Colon (tissue), 2 donors: ENCODE data around the gene LGALS9C.
"Not testable (repeated sequence)": the region's sequence is repeated elsewhere in the genome, so short reads cannot be mapped to it uniquely, and the experiment has no call there.

Source experiments
- FAIRE-seq: peaks from 2 replicates; lab custom pipeline; 2012; peaks lifted over from hg19 to GRCh38; lab: Jason Lieb, UNC
- donor health status: control.
- donor health status: control.

Gene LGALS9C

GRCh38 chr17:18476508-18477308 lies at the start of gene LGALS9C:
LGALS9C (plus strand) TSS chr17:18476789; CDS start chr17:18476855, 66 bp downstream.
- peak; percentile 82 for FAIRE-seq

GRCh38 chr17:18432206-18432605 lies 44.4 kb upstream of the LGALS9C start:
- not testable (repeated sequence) for FAIRE-seq

GRCh38 chr17:18439465-18439870 lies 37.1 kb upstream of the LGALS9C start:
- FAIRE-seq = not testable (repeated sequence)

- FAIRE-seq = not testable (repeated sequence)
Observed at GRCh38 chr17:18442093-18442492, 34.5 kb upstream of the LGALS9C start.

GRCh38 chr17:18442532-18442931 lies 34.1 kb upstream of the LGALS9C start:
- not testable (repeated sequence) for FAIRE-seq

- not testable (repeated sequence) for FAIRE-seq
Observed at GRCh38 chr17:18447476-18448205, 28.9 kb upstream of the LGALS9C start.

- not testable (repeated sequence) for FAIRE-seq
Observed at GRCh38 chr17:18448311-18448710, 28.3 kb upstream of the LGALS9C start.

- not testable (repeated sequence) for FAIRE-seq
Observed at GRCh38 chr17:18449833-18450232, 26.8 kb upstream of the LGALS9C start.

- FAIRE-seq = not testable (repeated sequence)
Observed at GRCh38 chr17:18450998-18451397, 25.6 kb upstream of the LGALS9C start.

- not testable (repeated sequence) for FAIRE-seq
Observed at GRCh38 chr17:18451969-18452368, 24.6 kb upstream of the LGALS9C start.

- FAIRE-seq = not testable (repeated sequence)
Observed at GRCh38 chr17:18459035-18459434, 17.6 kb upstream of the LGALS9C start.

GRCh38 chr17:18463831-18464502 lies 12.6 kb upstream of the LGALS9C start:
- not testable (repeated sequence) for FAIRE-seq

GRCh38 chr17:18466250-18466983 lies 10.2 kb upstream of the LGALS9C start:
- not testable (repeated sequence) for FAIRE-seq

- not testable (repeated sequence) for FAIRE-seq
Observed at GRCh38 chr17:18467001-18467400, 9.6 kb upstream of the LGALS9C start.

GRCh38 chr17:18468472-18469171 lies 8.0 kb upstream of the LGALS9C start:
- FAIRE-seq = not testable (repeated sequence)

GRCh38 chr17:18469837-18470236 lies 6.8 kb upstream of the LGALS9C start:
- FAIRE-seq = not testable (repeated sequence)

GRCh38 chr17:18470345-18470930 lies 6.2 kb upstream of the LGALS9C start:
- FAIRE-seq = not testable (repeated sequence)

- FAIRE-seq = not testable (repeated sequence)
Observed at GRCh38 chr17:18473967-18474366, 2.6 kb upstream of the LGALS9C start.

- FAIRE-seq = not testable (repeated sequence)
Observed at GRCh38 chr17:18474754-18475153, 1.8 kb upstream of the LGALS9C start.

- not testable (repeated sequence) for FAIRE-seq
Observed at GRCh38 chr17:18477367-18477766, 778 bp downstream of the LGALS9C start.

- not testable (repeated sequence) for FAIRE-seq
Observed at GRCh38 chr17:18478362-18478761, 1.8 kb downstream of the LGALS9C start.
